Glutamatergic neuron (in vitro differentiated cells): Measurements from ENCODE around the gene SLIT3. TPM values are rescaled to one million over a fixed set of nuclear protein-coding genes. Genes with fewer than 3 reads are reported as not detected.

Experiments used
- DNase-seq: peaks from one replicate; pipeline ENCODE4 v3.0.0; 2022
- H3K27ac Mint-ChIP-seq: one replicate; pipeline ENCODE4 v1.8.0; 2020; ENCODE audit warnings: mild to moderate bottlenecking, mixed read lengths, inconsistent platforms; ENCODE audit not compliant: unreplicated experiment
- H3K27me3 Mint-ChIP-seq: one replicate; pipeline ENCODE4 v1.8.0; 2020; ENCODE audit warnings: mild to moderate bottlenecking, moderate library complexity, mixed read lengths, inconsistent platforms; ENCODE audit not compliant: unreplicated experiment
- H3K36me3 Mint-ChIP-seq: one replicate; pipeline ENCODE4 v1.8.0; 2020; ENCODE audit warnings: mild to moderate bottlenecking, mixed read lengths, inconsistent platforms; ENCODE audit not compliant: unreplicated experiment
- H3K4me1 Mint-ChIP-seq: one replicate; pipeline ENCODE4 v1.8.0; 2020; ENCODE audit warnings: mild to moderate bottlenecking, low read depth, mixed read lengths, inconsistent platforms; ENCODE audit not compliant: unreplicated experiment
- H3K4me3 Mint-ChIP-seq: one replicate; pipeline ENCODE4 v1.8.0; 2020; ENCODE audit warnings: mild to moderate bottlenecking, mixed read lengths, inconsistent platforms; ENCODE audit not compliant: unreplicated experiment
- H3K9me3 Mint-ChIP-seq: one replicate; pipeline ENCODE4 v1.8.0; 2020; ENCODE audit warnings: mild to moderate bottlenecking, moderate library complexity, mixed read lengths, inconsistent platforms; ENCODE audit not compliant: unreplicated experiment
- CTCF ChIP-seq: fragments of 200-600 bp; sonication (generic); IDR thresholded peaks from one replicate; pipeline ENCODE4 v1.5.0; 2021; ENCODE audit not compliant: partially characterized antibody, unreplicated experiment
- total RNA-seq: library from RNA; stranded (reverse); fragmentation: NEBNext Ultra II Directional; extraction: Animal tissue kit (Norgen Biotek cat#: 25700); gene quantifications from one replicate; pipeline ENCODE4 v1.2.1, GENCODE V29; 2021; ENCODE audit not compliant: unreplicated experiment

SLIT3 gene
- total RNA-seq, 1 donor from 2014 or later = 11.5 TPM

GRCh38 chr5:169013208-169013728 is 287.7 kb downstream of the SLIT3 start:
- H3K9me3 Mint-ChIP-seq = no peaks in the 10 kb centered on the region
- no peaks in the 10 kb centered on the region for H3K4me1 Mint-ChIP-seq
- DNase-seq = no peak
- no peak overlapping the region for H3K27ac Mint-ChIP-seq
- H3K4me3 Mint-ChIP-seq = no peak overlapping the region
- H3K36me3 Mint-ChIP-seq = no peaks in the 10 kb centered on the region
- TF ChIP-seq CTCF = no peak
- peaks cover 2% of the 10 kb centered on the region for H3K27me3 Mint-ChIP-seq

GRCh38 chr5:169012450-169012849 is 288.5 kb downstream of the SLIT3 start:
- H3K4me1 Mint-ChIP-seq = no peaks in the 10 kb centered on the region
- no peak for DNase-seq
- no peaks in the 10 kb centered on the region for H3K36me3 Mint-ChIP-seq

GRCh38 chr5:169011451-169011850 is 289.5 kb downstream of the SLIT3 start:
- H3K4me3 Mint-ChIP-seq = no peak overlapping the region
- H3K27me3 Mint-ChIP-seq = peaks cover 2% of the 10 kb centered on the region
- H3K27ac Mint-ChIP-seq = no peak overlapping the region
- peaks cover 2% of the 10 kb centered on the region for H3K4me1 Mint-ChIP-seq
- no peaks in the 10 kb centered on the region for H3K9me3 Mint-ChIP-seq
- TF ChIP-seq CTCF = no peak
- no peak for DNase-seq
- H3K36me3 Mint-ChIP-seq = no peaks in the 10 kb centered on the region

More at GRCh38 chr5:169012450-169012849, 288.5 kb downstream of the SLIT3 start:
- no peaks in the 10 kb centered on the region for H3K9me3 Mint-ChIP-seq
- H3K27me3 Mint-ChIP-seq = peaks cover 2% of the 10 kb centered on the region
- no peak for TF ChIP-seq CTCF
- no peak overlapping the region for H3K4me3 Mint-ChIP-seq
- no peak overlapping the region for H3K27ac Mint-ChIP-seq

GRCh38 chr5:169011009-169011408 is 289.9 kb downstream of the SLIT3 start:
- no peak for DNase-seq
- Mint-ChIP-seq H3K4me3 (no peak overlapping the region), H3K27me3 (peaks cover 2% of the 10 kb centered on the region), H3K27ac (no peak overlapping the region), H3K36me3 (no peaks in the 10 kb centered on the region), H3K4me1 (peaks cover 6% of the 10 kb centered on the region), H3K9me3 (no peaks in the 10 kb centered on the region)
- no peak for TF ChIP-seq CTCF

- no peak for DNase-seq
- no peak overlapping the region for H3K4me3 Mint-ChIP-seq
Measured at GRCh38 chr5:169009123-169009522, 291.8 kb downstream of the SLIT3 start.

More at GRCh38 chr5:169009123-169009522, 291.8 kb downstream of the SLIT3 start:
- Mint-ChIP-seq H3K9me3 (no peaks in the 10 kb centered on the region), H3K27me3 (peaks cover 2% of the 10 kb centered on the region), H3K4me1 (peaks cover 9% of the 10 kb centered on the region), H3K36me3 (no peaks in the 10 kb centered on the region), H3K27ac (no peak overlapping the region)
- TF ChIP-seq CTCF = no peak
